Urinary bladder (tissue), 4 donors: ENCODE results near the gene NAA16. TPM values are rescaled to one million over a fixed set of nuclear protein-coding genes. Genes with fewer than 3 reads are reported as not detected.
"Not testable (repeated sequence)": the region's sequence is repeated elsewhere in the genome, so short reads cannot be mapped to it uniquely, and the experiment has no call there.

Source experiments
- DNase-seq: peaks from one replicate; pipeline ENCODE4 v3.0.0-alpha.2; 2015; ENCODE audit errors: extremely low spot score
- H3K27ac ChIP-seq: one replicate; pipeline ENCODE4 v1.5.1; 2013; ENCODE audit warnings: low read depth, mild to moderate bottlenecking, moderate library complexity
- H3K36me3 ChIP-seq: one replicate; pipeline ENCODE4 v1.6.1; 2013; ENCODE audit warnings: mild to moderate bottlenecking, moderate library complexity; ENCODE audit not compliant: insufficient read depth
- H3K4me1 ChIP-seq: one replicate; pipeline ENCODE4 v1.6.1; 2013; ENCODE audit warnings: mild to moderate bottlenecking, moderate library complexity; ENCODE audit not compliant: insufficient read depth
- H3K4me3 ChIP-seq: one replicate; pipeline ENCODE4 v1.5.1; 2013; ENCODE audit warnings: low read depth, low read length
- WGBS: extraction: QIAGEN DNeasy Blood & Tissue Kit; methylation state at CpG from one replicate; pipeline ENCODE4 v1.1.7; 2013; 5-methylcytosine and 5-hydroxymethylcytosine counted together
- polyA plus RNA-seq: library from polyadenylated mRNA; stranded (reverse); fragments of 200-250 nt; gene quantifications from one replicate; pipeline ENCODE4 v1.2.3, GENCODE V29; 2013
- small RNA-seq: library from RNA; depleted of rRNA; stranded (forward); fragments of <200 nt; gene quantifications from one replicate; pipeline ENCODE3, GENCODE V24; 2014
- total RNA-seq: library from RNA; depleted of rRNA; stranded (reverse); fragments of >200 nt; gene quantifications from one replicate; pipeline ENCODE4 v1.2.3, GENCODE V29; 2014
- donor health status: healthy with polysubstance abuse.
- donor health status: healthy.

NAA16 gene
- total and polyA plus RNA-seq, 2 donors, result 10.6 to 53.8 TPM

DNA sequence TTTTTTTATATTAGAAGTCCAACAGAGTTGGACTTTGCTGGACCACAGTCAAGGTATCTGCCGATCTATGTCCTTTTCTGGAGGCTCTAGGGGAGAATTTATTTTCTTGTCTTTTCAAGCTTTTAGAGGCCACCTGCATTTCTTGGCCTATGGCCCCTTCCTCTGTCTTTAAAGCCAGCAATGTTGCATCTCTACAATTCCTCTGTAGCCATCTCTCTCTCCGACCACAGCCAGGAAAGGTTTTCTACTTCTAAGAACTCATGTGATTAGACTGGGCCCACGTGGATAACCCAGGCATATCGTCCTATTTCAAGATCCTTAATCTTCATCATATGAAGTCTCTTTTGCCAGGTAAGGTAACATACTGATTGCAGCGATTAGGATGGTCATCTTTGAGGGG is 102.8 kb downstream of the NAA16 start:
- no peak for DNase-seq
- Histone ChIP-seq H3K4me1 (no peaks in the 10 kb centered on the region), H3K36me3 (no peaks in the 10 kb centered on the region), H3K4me3 (no peak overlapping the region), H3K27ac (no peak overlapping the region)
- WGBS, result 93% methylated on average over 5 of the region's 5 CpGs

DNA sequence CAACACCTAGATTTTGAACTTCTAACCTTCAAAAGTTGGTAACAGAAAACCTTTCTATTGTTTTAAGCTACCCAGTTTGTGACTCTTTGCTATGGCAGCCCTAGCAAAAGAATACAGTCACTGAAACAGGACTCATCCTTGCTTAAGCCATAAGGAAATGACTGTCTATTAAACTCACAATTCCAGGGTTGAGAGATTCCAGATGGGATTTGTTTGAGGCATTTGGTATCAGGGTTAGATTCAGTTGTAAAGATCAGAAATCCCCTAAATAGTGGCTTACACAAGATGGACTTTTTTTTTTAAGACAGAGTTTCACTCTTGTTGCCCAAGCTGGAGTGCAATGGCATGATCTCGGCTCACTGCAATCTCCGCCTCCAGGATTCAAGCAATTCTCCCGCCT is 105.2 kb downstream of the NAA16 start:
- no peak for DNase-seq
- 46% methylated on average over 3 of the region's 3 CpGs for WGBS
- H3K4me3 ChIP-seq, result no peak overlapping the region
- H3K4me1 ChIP-seq, result no peaks in the 10 kb centered on the region
- H3K36me3 ChIP-seq, result no peaks in the 10 kb centered on the region
- no peak overlapping the region for H3K27ac ChIP-seq

DNA sequence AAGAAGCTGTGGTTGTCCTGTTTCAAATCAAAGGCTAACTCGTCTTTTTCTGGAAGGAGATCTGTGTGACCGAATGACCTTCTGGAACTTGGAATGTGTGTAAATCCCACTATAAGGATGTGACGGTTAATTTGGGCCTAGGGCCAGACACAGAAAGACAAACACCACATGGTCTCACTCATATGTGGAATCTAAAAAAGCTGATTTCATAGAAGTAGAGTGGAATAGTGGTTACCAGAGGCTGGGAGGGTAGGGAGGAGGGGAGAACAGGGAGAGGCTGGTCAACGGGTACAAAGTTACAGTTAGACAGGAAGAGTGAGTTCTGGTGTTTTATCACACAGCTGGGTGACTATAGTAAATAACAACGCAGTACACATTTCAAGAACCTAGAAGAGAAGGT is 107.0 kb downstream of the NAA16 start:
- Histone ChIP-seq H3K36me3 (no peaks in the 10 kb centered on the region), H3K4me1 (no peaks in the 10 kb centered on the region), H3K27ac (no peak overlapping the region), H3K4me3 (no peak overlapping the region)
- WGBS, result 32% methylated on average over 5 of the region's 5 CpGs
- no peak for DNase-seq

DNA sequence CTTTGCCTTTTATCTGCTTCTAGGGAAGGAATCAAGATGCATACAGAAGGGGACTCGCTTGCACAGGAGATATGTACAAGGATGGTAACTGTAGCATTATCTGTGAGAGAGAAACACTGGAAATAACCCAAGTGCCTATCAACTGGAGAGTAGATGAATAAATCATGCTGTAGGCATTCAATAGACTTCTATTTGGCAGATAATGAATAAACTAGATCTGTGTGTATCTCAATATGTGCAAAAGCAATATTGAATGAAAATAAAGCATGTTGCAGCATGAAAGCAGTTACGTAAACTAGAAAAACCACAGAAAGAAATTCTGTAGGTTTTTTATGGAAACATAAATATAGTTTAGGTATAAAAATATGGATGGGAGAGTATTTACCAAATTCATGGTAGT is 107.7 kb downstream of the NAA16 start:
- Histone ChIP-seq H3K4me1 (no peaks in the 10 kb centered on the region), H3K27ac (no peak overlapping the region), H3K36me3 (no peaks in the 10 kb centered on the region), H3K4me3 (no peak overlapping the region)
- WGBS, result 87% methylated on average over 2 of the region's 2 CpGs
- DNase-seq, result no peak

DNA sequence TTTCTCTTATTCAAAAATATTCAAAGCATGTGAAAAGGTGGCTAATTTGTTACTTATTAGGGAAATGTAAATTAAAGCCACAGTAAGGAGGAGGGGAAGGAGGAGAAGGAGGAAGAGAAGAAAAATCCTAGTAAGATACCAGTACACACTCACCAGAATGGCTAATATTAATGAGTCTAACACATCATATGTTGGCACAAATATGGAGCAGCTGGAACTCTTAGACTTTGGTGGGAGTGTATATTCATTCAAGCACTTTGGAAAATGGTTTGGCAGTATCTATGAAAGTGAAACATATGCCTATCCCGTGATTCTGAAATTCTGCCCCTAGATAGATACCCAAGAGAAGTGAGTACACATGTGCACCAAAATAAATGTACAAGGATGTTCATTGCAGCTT is 108.1 kb downstream of the NAA16 start:
- Histone ChIP-seq H3K27ac (no peak overlapping the region), H3K4me1 (no peaks in the 10 kb centered on the region)
- DNase-seq, result no peak

DNA sequence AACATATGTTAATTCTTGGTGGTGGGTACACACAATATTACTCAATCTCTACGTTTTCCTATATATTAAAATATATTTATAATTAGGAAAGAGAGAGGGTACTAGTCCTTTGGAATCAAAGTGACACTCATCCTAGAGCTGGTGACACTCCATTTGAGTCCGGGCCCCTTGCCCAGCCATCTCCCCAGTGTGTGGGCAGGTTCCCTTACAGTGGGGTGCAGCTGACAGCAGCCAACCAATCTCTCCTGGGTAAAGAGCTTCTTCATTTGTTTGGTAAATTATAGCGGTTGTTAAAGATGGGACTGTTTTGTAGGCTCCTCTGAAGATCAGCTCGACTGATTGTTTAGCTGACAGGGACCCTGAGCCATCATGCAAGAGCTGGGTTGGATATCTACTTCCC is 109.1 kb downstream of the NAA16 start:
- no peaks in the 10 kb centered on the region for H3K4me1 ChIP-seq
- no peak overlapping the region for H3K4me3 ChIP-seq
- WGBS, result 80% methylated on average over 4 of the region's 4 CpGs
- no peaks in the 10 kb centered on the region for H3K36me3 ChIP-seq
- no peak overlapping the region for H3K27ac ChIP-seq
- no peak for DNase-seq

More for the DNA sequence above, 108.1 kb downstream of the NAA16 start:
- WGBS, result 55% methylated on average over 1 of the region's 1 CpG
- no peak overlapping the region for H3K4me3 ChIP-seq
- H3K36me3 ChIP-seq, result no peaks in the 10 kb centered on the region

DNA sequence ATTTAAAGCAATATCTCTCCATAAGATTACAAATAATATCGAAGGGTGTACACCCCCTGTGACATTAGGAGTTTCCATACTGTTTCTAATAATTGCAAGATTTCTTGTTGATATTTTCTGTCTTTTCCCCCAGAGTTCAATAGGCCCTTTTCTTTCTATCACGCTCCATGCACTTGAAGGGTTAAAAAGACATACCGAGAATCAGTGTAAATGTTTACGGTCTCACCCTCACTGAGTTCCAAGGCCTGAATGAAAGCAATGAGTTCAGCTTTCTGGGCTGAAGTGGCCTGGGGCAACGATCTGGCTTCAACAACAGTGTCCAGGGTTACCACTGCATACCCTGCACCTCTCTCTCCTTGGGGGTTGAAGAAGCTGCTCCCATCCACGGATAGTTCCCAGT is 110.3 kb downstream of the NAA16 start:
- not testable (repeated sequence) for H3K27ac ChIP-seq, DNase-seq, H3K4me3 ChIP-seq, H3K4me1 ChIP-seq, H3K36me3 ChIP-seq
- 63% methylated on average over 6 of the region's 6 CpGs for WGBS

DNA sequence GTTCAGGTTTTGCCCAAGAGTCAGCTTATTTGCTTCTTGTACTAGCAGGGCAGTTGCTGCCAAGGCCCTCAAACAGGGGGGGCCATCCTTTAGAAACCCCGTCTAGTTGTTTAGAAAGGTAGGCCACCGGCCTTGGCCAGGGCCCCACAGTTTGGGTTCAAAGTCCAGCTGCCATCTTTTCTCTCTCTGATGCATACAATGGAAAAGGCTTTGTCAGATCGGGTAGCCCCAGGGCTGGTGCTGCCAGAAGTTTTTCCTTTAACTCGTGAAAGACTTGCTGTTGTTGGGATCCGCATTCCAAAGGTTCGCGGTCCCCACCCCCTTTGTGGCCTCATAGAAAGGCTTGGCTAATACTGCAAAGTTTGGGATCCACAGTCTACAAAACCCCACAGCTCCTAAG is 110.9 kb downstream of the NAA16 start:
- not testable (repeated sequence) for DNase-seq, H3K36me3 ChIP-seq, H3K27ac ChIP-seq, H3K4me3 ChIP-seq, H3K4me1 ChIP-seq
- WGBS, result 43% methylated on average over 7 of the region's 7 CpGs

DNA sequence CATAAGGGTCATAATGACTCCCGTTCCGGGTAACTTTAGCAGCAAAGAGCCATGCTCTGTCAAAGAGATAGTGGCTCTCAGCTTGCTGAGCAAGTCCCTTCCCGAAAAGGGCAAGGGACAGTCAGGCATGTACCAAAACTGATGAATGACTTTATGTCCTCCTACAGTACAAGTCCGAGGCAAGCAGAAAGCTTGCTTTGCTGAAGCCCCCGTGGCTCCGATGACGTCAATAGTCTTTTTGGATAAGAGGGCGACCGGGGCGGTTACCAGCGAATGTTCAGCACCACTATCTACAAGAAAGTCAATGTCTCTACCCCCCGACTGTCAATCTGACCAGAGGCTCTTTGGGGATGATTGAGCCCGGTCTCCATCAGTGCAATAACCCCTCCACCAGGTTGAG is 112.2 kb downstream of the NAA16 start:
- 81% methylated on average over 13 of the region's 13 CpGs for WGBS
- H3K4me3 ChIP-seq, DNase-seq, H3K36me3 ChIP-seq, H3K27ac ChIP-seq, H3K4me1 ChIP-seq: not testable (repeated sequence)

DNA sequence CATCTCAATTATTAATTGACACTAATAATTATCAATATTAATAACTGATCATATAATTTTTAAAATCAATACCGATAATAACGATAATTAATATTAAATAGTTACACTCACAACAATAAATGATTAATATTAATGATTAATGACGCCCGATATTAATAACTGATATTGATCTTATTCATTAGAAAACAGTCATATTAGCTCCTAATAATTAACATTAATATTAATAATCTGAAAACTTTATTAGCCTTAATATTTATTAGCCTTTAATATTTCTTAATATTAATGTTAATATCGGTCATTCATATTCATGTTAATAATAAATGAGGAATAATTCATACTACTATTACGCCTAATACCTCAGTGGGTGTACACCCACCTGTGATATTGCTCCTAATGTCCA is 113.6 kb downstream of the NAA16 start:
- H3K4me1 ChIP-seq, H3K27ac ChIP-seq, DNase-seq, H3K36me3 ChIP-seq, H3K4me3 ChIP-seq: not testable (repeated sequence)
- 96% methylated on average over 6 of the region's 6 CpGs for WGBS

DNA sequence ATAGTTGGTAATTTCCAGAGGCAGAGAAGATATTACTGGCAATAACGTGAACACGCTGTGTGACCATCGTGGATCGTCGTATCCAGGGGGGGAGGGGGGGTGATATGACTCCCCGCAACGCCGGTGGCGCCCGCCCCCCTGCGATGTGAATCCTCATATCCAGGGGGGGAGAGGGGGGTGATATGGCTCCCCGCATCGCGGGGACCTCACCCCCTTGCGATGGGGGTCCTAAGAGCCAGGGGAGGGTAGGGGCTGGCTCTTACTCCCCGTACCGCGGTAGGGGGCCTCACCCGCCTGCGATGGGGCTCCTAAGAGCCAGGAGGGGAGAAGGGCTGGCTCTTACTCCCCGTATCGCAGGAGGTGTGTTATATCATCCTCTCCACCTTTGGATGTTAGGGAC is 115.0 kb downstream of the NAA16 start:
- no peak overlapping the region for H3K4me3 ChIP-seq
- H3K27ac ChIP-seq, result no peak overlapping the region
- 75% methylated on average over 22 of the region's 22 CpGs for WGBS
- no peak for DNase-seq
- H3K36me3 ChIP-seq, result no peaks in the 10 kb centered on the region
- no peaks in the 10 kb centered on the region for H3K4me1 ChIP-seq

Small RNA genes lying within 50 kb of the gene (small RNA-seq; reads per million reads assigned to genes)
- gene RNU6-57P, result not detected

Other genes starting within 250 kb of the NAA16 start
- 14.5 TPM for gene WBP4, start 249.8 kb upstream of the NAA16 start, total RNA-seq
- 14.5 TPM for gene WBP4, start 249.8 kb upstream of the NAA16 start, polyA plus RNA-seq
- gene KBTBD6, start 178.5 kb upstream of the NAA16 start, total RNA-seq, result 17.0 TPM
- gene KBTBD6, start 178.5 kb upstream of the NAA16 start, polyA plus RNA-seq, result 5.5 TPM
- gene KBTBD7, start 116.7 kb upstream of the NAA16 start, total RNA-seq, result 23.1 TPM
- 5.1 TPM for gene KBTBD7, start 116.7 kb upstream of the NAA16 start, polyA plus RNA-seq
- gene MTRF1, start 47.7 kb upstream of the NAA16 start, total RNA-seq, result 25.1 TPM
- 7.0 TPM for gene MTRF1, start 47.7 kb upstream of the NAA16 start, polyA plus RNA-seq
- 21.1 TPM for gene RGCC, start 146.3 kb downstream of the NAA16 start, total RNA-seq
- gene RGCC, start 146.3 kb downstream of the NAA16 start, polyA plus RNA-seq, result 50.2 TPM